Tibial nerve (tissue), 4 donors: ENCODE results near the gene PRKCE. TPM values are rescaled to one million over a fixed set of nuclear protein-coding genes. Genes with fewer than 3 reads are reported as not detected.

ENCODE experiments used
- DNase-seq, 2 donors: peaks; one replicate each; pipeline ENCODE4 v3.0.0-alpha.2; 2019; ENCODE audit warnings: low spot score in 2 of 2
- H3K27ac ChIP-seq, 4 donors: fragments of 200-600 bp; sonication (generic) in 3 of 4; one replicate each; pipeline ENCODE4 v1.5.1; 2017 to 2019; ENCODE audit warnings: mild to moderate bottlenecking in 1 of 4
- H3K27me3 ChIP-seq, 2 donors: fragments of 200-600 bp; sonication (generic) in 1 of 2; one replicate each; pipeline versions ENCODE4 v1.5.1 to v1.6.0; 2017 to 2019
- H3K36me3 ChIP-seq, 3 donors: fragments of 200-600 bp; sonication (generic); one replicate each; pipeline ENCODE4 v1.5.1; 2018 to 2019
- H3K4me1 ChIP-seq, 4 donors: fragments of 200-600 bp; sonication (generic) in 3 of 4; one replicate each; pipeline ENCODE4 v1.5.1; 2017 to 2019
- H3K4me3 ChIP-seq, 4 donors: fragments of 200-600 bp; sonication (generic) in 3 of 4; one replicate each; pipeline ENCODE4 v1.5.1; 2017 to 2019; ENCODE audit warnings: mild to moderate bottlenecking in 1 of 4, moderate library complexity in 1 of 4
- H3K9me3 ChIP-seq, 4 donors: fragments of 200-600 bp; sonication (generic) in 3 of 4; one replicate each; pipeline ENCODE4 v1.5.1; 2017 to 2019
- CTCF ChIP-seq, 5 experiments: fragments of 200-600 bp in 3 of 5; fragments of 450-650 bp in 2 of 5; sonication (generic) in 3 of 5; IDR thresholded peaks; one replicate each; pipeline ENCODE4 v1.5.1; 2016 to 2019; ENCODE audit warnings: antibody characterized with exemption in 5 of 5, mild to moderate bottlenecking in 3 of 5, moderate library complexity in 2 of 5
- EP300 ChIP-seq, 2 donors: sonication (generic); formaldehyde crosslinking; IDR thresholded peaks; one replicate each; pipeline ENCODE4 v1.6.1; 2017; ENCODE audit warnings: antibody characterized with exemption in 2 of 2, mild to moderate bottlenecking in 1 of 2
- POLR2A ChIP-seq, 2 donors: fragments of 450-650 bp; IDR thresholded peaks; one replicate each; pipeline ENCODE4 v1.6.1; 2017; ENCODE audit warnings: antibody characterized with exemption in 2 of 2, mild to moderate bottlenecking in 2 of 2, moderate library complexity in 2 of 2
- WGBS, 2 donors: methylation state at CpG; one replicate each; pipeline ENCODE4 v1.1.5; 2018; 5-methylcytosine and 5-hydroxymethylcytosine counted together
- total RNA-seq, 4 donors: library from RNA; depleted of rRNA; stranded (reverse); fragments of >200 nt; gene quantifications; one replicate each; pipeline ENCODE4 v1.1.0, GENCODE V29; 2016

PRKCE gene
- total RNA-seq, 4 donors from 2014 or later = 14.4 to 22.4 (median 17.9) TPM

GRCh38 chr2:45684756-45685155 lies 33.3 kb downstream of the PRKCE start:
- DNase-seq = no peak
- H3K27ac ChIP-seq = no peak overlapping the region
- H3K36me3 ChIP-seq = no peaks in the 10 kb centered on the region
- no peaks in the 10 kb centered on the region for H3K9me3 ChIP-seq
- peaks cover 0 to 47% (median 23%) of the 10 kb centered on the region in 4 donors for H3K4me1 ChIP-seq
- no peak for TF ChIP-seq CTCF (IDR thresholded peaks at IDR 0.05)
- no peak for TF ChIP-seq POLR2A (IDR thresholded peaks at IDR 0.05)
- H3K4me3 ChIP-seq = no peak overlapping the region
- WGBS, 2 donors = 72 to 82% methylated on average over 6 of the region's 6 CpGs
- no peaks in the 10 kb centered on the region for H3K27me3 ChIP-seq

GRCh38 chr2:45685260-45685659 lies 33.8 kb downstream of the PRKCE start:
- Histone ChIP-seq H3K27ac (no peak overlapping the region), H3K4me3 (no peak overlapping the region), H3K4me1 (peaks cover 0 to 47% (median 20%) of the 10 kb centered on the region in 4 donors), H3K27me3 (no peaks in the 10 kb centered on the region), H3K36me3 (no peaks in the 10 kb centered on the region), H3K9me3 (no peaks in the 10 kb centered on the region)
- DNase-seq = no peak
- TF ChIP-seq EP300 (IDR thresholded peaks at IDR 0.05) (no peak), CTCF (IDR thresholded peaks at IDR 0.05) (no peak), POLR2A (IDR thresholded peaks at IDR 0.05) (no peak)
- 81 to 84% methylated on average over 3 of the region's 3 CpGs for WGBS, 2 donors

GRCh38 chr2:45687964-45688363 lies 36.5 kb downstream of the PRKCE start:
- no peaks in the 10 kb centered on the region for H3K36me3 ChIP-seq
- no peak overlapping the region for H3K27ac ChIP-seq
- DNase-seq = no peak
- H3K9me3 ChIP-seq = no peaks in the 10 kb centered on the region
- no peak overlapping the region for H3K4me3 ChIP-seq
- no peaks in the 10 kb centered on the region for H3K27me3 ChIP-seq
- 78 to 86% methylated on average over 1 of the region's 1 CpG for WGBS, 2 donors
- H3K4me1 ChIP-seq = peaks cover 0 to 60% (median 19%) of the 10 kb centered on the region in 4 donors
- TF ChIP-seq EP300 (IDR thresholded peaks at IDR 0.05) (no peak), CTCF (IDR thresholded peaks at IDR 0.05) (no peak)

- no peak for TF ChIP-seq EP300 (IDR thresholded peaks at IDR 0.05)
- TF ChIP-seq POLR2A (IDR thresholded peaks at IDR 0.05) = no peak
- TF ChIP-seq CTCF (IDR thresholded peaks at IDR 0.05) = no peak
- Histone ChIP-seq H3K27me3 (no peaks in the 10 kb centered on the region), H3K4me3 (no peak overlapping the region), H3K27ac (no peak overlapping the region), H3K36me3 (no peaks in the 10 kb centered on the region), H3K4me1 (peaks cover 0 to 57% (median 19%) of the 10 kb centered on the region in 4 donors), H3K9me3 (no peaks in the 10 kb centered on the region)
- 70 to 72% methylated on average over 4 of the region's 4 CpGs for WGBS, 2 donors
- DNase-seq = no peak
These were observed 37.2 kb downstream of the PRKCE start for GRCh38 chr2:45688479-45689298.

GRCh38 chr2:45690231-45690630 lies 38.8 kb downstream of the PRKCE start:
- no peak for DNase-seq
- TF ChIP-seq CTCF (IDR thresholded peaks at IDR 0.05) (no peak), POLR2A (IDR thresholded peaks at IDR 0.05) (no peak), EP300 (IDR thresholded peaks at IDR 0.05) (no peak)
- Histone ChIP-seq H3K9me3 (no peaks in the 10 kb centered on the region), H3K27me3 (no peaks in the 10 kb centered on the region), H3K4me1 (peaks cover 0 to 48% (median 19%) of the 10 kb centered on the region in 4 donors), H3K36me3 (no peaks in the 10 kb centered on the region), H3K4me3 (no peak overlapping the region), H3K27ac (no peak overlapping the region)
- 34 to 39% methylated on average over 2 of the region's 2 CpGs for WGBS, 2 donors
